Epithelial cell of proximal tubule (primary cell): ENCODE results near the gene BIK. TPM values are rescaled to one million over a fixed set of nuclear protein-coding genes. Genes with fewer than 3 reads are reported as not detected.

Experiments
- DNase-seq: peaks from one replicate; pipeline ENCODE4 v3.0.0-alpha.2; 2011; ENCODE audit warnings: low read depth
- H3K4me3 ChIP-seq: 2 replicates; pipeline ENCODE4 v1.5.1; 2011; ENCODE audit warnings: low read depth, mild to moderate bottlenecking, low read length
- CTCF ChIP-seq: conservative IDR thresholded peaks from 2 replicates; pipeline ENCODE4 v1.5.1; 2012; ENCODE audit warnings: low read depth, mild to moderate bottlenecking, low read length
- total RNA-seq: library from RNA; depleted of rRNA; stranded (reverse); fragments of >200 nt; gene quantifications from 2 replicates; pipeline ENCODE4 v1.2.3, GENCODE V29; 2015

The BIK gene
- total RNA-seq, 1 donor from 2014 or later, result 18.3 TPM

GRCh38 chr22:43169310-43170130, 59.0 kb downstream of the BIK start:
- no peak overlapping the region for H3K4me3 ChIP-seq
- no peak for TF ChIP-seq CTCF
- no peak for DNase-seq

- DNase-seq, result no peak
- no peak overlapping the region for H3K4me3 ChIP-seq
- no peak for TF ChIP-seq CTCF
Observed at GRCh38 chr22:43170131-43170480, 59.6 kb downstream of the BIK start.

DNA sequence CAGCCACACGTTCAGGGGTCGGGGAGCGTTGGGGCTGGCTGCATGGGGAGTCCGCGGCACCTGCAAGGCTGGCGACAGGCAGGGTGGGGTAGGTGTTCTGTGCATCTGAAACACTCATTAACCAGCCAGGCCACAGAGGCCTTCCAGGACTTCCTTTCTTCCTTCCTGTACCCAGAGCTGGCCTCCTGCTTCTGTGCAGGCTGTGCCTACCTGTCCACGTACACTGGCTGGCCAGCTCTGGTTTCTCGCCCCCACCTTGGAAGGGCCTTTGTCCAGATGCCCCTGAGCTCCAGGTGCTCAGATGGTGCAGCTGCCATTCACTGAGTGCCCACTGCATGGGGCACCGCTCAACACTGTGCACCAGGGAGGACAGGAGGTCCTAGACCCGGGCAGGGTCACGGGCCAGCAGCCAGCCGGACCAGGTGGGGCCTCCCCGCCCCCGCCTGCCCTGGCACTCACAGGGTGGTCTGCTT, 60.5 kb downstream of the BIK start:
- no peak overlapping the region for H3K4me3 ChIP-seq
- TF ChIP-seq CTCF, result no peak
- DNase-seq, result no peak

DNA sequence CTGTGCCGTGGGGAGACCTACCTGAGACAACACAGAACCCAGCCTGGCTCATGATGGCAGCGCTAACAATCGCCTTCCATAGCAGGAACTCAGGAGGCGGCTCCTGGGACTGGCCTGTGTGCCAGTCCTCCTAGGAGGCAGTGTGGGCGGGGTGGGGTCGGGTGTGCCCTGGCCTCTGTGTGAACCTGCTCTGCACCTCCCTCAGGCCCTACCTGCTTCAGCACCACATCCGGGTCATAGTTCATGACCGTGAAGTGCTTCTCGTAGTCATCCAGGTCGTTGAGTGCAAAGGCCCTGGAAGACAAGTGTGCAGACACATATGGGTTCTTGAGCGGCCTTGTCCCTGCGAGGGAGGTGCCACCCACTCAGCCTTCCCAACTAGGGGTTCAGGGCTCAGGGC, 61.1 kb downstream of the BIK start:
- no peak for TF ChIP-seq CTCF
- DNase-seq, result no peak
- H3K4me3 ChIP-seq, result no peak overlapping the region

DNA sequence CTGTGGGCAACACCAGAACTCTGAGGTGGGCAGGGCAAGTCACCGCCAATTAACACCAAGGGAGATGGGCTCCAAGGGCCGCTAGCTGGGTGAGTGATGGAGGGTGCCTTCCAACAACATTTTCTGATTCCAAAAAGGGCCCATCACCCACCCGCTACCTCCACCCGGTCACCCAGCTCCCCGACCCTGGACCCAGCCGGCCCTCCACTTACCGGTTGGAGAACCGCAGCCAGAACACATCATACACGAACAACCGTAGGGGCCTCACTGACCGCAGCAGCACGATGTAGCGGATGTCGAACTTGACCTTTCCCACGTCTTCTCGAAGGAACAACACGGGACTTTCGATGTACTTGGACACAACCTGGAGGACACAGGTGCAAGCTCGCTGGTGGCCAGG, 61.6 kb downstream of the BIK start:
- no peak for DNase-seq
- no peak overlapping the region for H3K4me3 ChIP-seq
- TF ChIP-seq CTCF, result no peak

DNA sequence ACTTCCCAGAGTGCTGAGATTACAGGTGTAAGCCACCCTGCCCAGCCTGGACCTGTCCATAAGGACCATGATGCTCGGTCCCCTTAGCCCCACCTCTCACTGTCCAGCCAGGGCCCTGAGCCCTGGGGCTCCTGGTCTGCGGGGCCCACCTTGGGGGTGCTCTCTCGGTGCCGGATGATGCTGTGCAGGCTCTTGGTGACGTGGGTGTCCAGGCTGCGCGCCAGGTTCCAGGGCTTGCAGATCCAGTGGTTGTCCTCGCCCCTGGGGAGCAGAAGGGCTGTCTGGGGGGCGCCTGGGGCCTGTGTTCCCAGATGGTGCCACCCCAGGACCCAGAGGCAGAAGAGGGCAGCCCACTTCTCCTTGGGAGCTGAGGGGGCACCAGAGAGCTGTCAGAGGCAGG, 63.0 kb downstream of the BIK start:
- no peak overlapping the region for H3K4me3 ChIP-seq
- DNase-seq, result no peak

More for the DNA sequence above, 63.0 kb downstream of the BIK start:
- no peak for TF ChIP-seq CTCF
